HUDEP-2 (cell line): ENCODE results near the gene PRKD1.
"Not testable (repeated sequence)": the region's sequence is repeated elsewhere in the genome, so short reads cannot be mapped to it uniquely, and the experiment has no call there.

Experiments
- DNase-seq, 76 experiments: peaks; one replicate each; lab custom pipeline; 2025; ENCODE audit not compliant: unreplicated experiment in 76 of 76; lab: John Stamatoyannopoulos, UW

Gene PRKD1

DNA sequence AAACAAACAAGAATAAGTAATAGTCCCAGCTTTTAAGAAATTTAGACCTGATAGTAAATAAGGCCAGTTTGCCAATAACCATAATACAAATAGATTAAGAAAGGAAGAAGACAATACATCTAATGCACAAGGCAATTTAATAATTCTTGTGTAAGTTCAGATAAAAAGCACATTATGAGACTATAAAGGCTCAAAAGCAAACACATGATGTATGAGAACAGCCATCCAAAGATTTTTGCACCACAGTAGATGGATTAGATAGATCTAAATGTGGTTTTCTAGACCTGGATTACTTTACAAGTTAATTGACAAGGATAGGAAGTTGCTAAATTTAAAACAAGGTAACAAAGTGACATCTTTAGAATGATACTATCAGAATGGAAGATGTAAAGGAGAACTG, 125.4 kb downstream of the PRKD1 start:
- DNase-seq = no peak

DNA sequence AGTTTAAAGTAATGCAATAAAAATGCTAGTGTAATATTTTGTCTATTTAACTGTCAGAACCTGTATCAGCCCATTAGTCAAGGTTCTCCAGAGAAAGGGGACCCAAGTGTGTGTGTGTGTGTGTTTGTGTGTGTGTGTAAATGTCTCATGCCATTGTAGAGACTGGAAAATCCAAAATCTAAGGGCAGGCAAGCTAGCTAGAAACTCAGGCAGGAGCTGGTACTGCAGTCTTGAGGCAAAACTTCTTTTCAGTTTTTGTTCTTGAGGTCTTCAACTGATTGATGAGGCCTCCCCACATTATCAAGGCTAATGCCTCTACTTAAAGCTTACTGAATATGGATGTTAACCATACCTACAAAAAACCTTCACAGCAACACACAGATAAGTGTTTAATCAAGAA, 126.7 kb downstream of the PRKD1 start:
- no peak for DNase-seq

DNA sequence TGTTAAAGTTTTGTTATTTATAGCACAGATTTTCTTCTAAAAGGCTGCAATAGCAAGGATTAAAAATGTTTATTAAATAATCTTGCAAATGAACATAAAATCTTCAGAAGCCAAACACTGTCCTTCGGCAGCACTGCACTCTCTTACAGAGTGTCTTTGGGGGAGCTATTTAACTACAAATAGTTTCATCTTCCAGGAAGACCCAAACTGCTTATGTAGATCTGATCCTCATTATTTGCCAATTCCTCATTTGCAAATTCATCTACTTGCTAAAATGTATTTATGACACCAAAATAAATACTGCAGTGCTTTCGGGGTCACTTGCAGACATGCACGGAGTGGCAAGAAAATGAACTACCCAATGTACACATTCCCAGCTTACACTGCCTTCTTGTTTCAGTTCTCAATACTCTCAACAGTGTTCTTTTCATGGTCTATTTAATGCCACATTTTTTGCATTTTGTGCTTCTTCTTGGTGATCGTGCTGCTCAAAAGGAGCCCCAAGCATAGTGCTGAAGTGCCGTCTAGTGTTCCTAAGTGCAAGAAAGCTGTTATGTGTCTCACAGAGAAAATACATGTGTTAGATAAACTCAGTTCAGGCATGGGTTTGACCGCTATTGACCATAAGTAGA, 128.1 kb downstream of the PRKD1 start:
- no peak for DNase-seq

DNA sequence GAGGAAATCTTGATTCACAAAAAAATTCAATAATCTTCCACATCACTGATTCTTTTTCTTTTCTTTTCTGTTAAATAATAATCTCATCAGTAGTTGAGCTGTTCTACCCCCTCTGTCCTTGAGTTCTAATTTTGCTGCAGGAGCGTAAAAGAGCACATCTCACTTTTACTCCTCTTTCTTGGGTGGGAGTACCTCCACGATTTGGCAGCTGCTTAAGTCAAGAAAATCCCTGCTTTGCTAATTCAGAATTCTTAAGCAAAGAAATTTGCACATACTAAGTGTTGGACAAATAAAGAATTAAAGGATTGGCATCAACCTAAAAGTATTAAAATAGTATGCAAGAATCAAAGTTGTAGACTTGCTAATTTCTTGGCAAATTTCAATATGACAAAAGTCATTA, 128.8 kb downstream of the PRKD1 start:
- no peak for DNase-seq

DNA sequence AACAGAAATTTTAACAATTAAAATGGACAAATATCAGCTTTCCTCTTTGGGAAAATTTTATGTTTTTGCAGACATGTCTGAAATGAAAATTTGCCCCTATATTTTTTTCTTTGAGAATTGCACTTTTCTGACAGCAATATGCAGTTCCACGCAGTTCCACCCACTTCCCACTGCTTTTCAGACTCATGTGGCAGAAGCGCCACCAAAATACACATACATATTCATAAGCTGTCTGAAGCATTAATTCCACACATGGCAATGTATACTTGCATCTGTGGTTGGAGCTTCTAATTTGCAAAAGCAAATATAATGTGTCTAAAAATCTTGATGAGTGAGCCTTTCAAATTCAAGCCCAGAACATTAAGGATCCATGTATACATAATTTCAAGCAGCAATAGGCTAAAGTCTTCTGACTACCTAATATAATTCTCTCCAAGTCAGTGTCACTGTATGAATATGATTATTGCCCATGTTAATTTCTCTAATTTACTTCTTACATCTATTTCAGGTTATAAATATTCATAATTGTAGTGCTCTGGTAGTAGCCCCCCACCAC, 129.5 kb downstream of the PRKD1 start:
- DNase-seq = no peak

DNA sequence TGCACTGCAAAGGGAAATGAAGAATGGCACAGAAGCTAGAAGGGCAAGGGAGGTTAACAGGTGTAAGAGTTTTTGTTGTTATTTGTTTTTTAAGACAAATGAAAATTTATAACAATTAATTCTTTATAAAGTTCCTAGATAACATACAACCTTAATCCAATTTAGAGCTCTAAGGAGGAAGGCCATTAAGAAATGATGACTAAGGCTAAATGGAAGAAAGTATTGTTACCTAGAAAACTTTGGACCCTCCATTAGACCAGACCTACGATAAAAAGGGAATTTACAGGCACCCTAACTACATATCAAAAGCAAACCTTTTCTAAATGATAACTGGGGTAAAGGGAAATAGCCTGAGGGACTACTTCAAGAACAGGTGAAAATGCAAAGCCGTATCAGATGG, 130.8 kb downstream of the PRKD1 start:
- no peak for DNase-seq

DNA sequence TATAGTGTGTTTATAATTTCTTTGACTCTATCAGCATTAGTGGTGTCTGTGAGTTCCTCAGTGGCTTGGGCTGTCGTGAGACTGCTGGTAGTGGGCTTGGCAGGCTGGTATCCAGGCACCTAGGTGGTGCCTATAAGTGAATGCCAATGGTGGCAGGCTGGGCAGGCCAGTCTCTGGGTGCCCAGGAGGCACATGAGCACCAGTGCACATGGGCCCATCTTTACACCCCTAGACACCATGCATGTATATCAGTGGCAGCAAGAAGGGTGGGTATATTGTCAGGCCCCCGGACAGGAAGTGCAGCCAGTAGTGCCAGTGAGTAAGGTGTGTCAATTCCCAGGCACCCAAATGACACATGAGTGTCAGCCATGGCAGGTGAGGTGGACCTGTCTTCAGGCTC, 138.2 kb downstream of the PRKD1 start:
- no peak for DNase-seq

GRCh38 chr14:29788093-29788492, 139.6 kb downstream of the PRKD1 start:
- no peak for DNase-seq

DNA sequence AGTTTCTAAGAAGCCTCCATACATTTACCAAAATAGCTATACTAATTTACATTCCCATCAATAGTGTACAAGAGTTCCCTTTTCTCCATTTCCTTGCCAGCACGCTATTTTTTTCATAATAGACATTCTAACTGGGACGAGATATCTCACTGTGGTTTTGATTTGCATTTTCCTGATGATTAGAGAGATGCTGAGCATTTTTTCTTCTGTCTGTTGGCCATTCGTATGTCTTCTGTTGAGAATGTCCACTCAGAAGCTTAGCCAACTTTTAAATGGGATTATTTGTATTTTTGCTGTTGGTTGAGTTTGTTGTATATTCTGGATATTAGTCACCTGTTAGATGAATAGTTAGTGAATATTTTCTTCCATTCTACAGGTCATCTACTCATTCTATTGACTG, 144.1 kb downstream of the PRKD1 start:
- DNase-seq = no peak

GRCh38 chr14:29782041-29782440, 145.6 kb downstream of the PRKD1 start:
- no peak for DNase-seq

DNA sequence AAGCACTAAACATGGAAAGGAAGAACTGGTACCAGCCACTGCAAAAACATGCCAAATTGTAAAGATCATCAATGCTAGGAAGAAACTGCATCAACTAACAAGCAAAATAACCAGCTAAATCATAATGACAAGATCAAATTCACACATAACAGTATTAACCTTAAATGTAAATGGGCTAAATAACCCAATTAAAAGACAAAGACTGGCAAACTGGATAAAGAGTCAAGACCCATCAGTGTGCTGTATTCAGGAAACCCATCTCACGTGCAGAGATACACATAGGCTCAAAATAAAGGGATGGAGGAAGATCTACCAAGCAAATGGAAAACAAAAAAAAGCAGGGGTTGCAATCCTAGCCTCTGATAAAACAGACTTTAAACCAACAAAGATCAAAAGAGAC, 150.5 kb downstream of the PRKD1 start:
- DNase-seq = not testable (repeated sequence)

GRCh38 chr14:29773990-29774389, 153.7 kb downstream of the PRKD1 start:
- no peak for DNase-seq

DNA sequence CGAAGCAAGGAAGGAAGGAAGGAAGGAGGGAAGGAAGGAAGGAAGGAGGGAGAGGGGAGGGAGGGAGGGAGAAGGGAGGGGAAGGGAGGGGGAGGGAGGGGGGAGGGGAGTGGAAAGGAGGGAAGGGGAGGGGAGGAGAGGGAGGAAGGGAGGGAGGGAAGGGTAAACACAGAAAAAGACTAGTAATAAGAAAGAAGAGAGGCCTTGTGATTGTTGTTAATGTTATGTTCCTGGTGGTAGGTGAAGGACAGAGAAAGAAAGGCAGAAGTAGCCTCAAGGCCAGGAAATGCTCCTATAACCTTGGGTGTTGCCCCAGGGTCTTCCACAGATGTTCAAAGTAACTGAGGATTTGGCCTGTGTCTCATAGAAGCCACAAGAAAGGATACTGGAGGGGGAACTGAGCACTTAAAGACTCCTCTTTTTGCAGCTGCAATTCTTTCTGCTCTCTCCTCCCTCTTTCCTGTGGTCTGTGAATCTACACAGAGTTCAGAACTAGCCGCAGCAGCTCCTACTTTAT, 164.2 kb downstream of the PRKD1 start:
- DNase-seq = no peak

DNA sequence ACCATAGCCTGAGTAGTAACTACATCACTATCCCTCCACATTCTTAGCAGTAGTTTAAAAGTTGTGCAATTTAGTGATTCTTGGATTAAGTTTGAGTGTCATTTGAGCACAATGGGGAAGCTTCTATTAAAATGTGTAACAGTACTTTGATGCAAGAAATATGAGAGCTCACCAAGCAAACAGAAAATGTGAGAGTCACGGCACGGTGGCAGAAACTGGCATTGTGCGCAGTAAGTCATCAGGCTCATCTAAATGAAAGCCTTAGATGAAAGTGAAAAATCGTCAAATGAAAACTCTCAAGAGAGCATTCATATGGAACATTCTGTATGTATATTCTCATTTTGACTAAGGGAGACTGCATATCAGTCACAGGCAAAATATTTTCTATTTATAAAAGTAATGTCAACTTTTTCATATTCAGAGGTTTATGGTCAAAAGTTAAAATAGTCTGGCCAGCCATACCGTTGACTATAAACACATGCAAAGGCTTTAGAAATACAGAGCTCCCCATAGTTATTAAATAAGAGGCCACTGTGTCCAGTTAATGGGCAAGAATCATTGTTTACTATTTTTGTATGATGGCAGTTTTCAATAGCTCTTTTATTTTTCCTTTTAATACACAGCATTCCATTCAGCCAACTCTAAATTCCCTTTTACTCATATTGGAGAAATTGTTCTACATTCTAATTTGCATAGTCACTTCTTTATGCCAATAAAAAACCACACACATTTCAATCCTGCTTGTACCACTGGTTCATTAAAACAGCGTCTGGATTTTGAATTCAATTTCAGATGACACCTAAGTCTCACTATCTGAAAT, 167.9 kb downstream of the PRKD1 start:
- DNase-seq = no peak

DNA sequence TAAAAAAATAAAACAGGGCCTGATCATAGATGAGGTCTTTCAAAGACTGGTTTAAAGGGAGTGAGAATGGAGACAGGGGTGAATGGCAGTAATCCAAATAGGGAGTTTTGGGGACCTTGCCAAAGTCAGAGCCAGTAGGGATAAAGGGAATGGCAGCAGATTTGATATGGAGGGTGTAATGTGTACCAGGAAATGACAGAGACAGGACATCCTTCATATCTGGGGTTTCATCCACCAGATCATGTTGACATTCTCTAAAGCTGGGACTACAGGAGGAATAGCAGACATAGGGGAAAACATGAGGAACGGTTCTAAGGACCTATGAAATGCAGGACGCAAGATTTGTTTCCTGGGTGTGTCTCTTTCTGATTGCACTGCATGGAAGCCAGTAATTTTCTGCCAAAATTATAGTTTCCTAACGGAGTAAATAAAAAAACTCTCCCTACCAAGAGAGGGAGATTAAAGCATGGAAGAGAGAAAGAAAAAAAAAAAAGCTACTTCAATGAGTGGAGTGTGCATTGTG, 169.9 kb downstream of the PRKD1 start:
- no peak for DNase-seq

GRCh38 chr14:29757188-29757680, 170.4 kb downstream of the PRKD1 start:
- no peak for DNase-seq

- no peak for DNase-seq
Measured at GRCh38 chr14:29756019-29756385, 171.6 kb downstream of the PRKD1 start.

DNA sequence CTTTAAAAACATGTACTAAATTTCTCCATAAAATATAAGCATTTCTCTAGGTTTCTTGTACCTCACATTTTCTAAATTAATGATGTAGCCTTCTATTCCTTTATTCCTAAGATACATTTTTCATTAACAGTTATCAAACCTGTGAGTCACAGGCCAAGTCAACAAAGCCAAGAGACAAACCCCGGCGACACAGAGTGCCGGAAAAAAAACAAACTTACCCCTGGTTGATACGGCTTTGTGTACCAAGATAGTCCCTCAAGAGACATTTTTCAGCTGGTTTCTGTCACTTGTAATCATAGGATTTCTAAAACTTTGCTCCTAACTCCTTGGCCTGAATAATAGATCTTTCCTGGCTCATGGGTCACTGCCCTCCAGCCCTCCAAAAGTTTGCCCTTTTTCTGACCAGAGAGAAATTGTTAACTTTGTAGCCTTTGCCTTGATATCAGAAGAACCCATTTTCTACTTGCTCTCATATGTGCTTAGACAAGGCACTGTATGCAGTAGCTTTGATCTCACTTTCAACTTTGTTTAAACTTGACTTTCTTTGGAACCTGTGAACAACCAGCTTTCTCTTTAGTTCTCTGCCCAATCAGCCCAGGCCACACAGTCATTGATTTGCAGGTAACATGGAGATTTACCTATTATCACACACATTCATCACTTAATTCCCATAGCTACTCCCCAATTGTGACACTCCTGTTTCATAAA, 172.2 kb downstream of the PRKD1 start:
- no peak for DNase-seq

GRCh38 chr14:29754134-29754533, 173.5 kb downstream of the PRKD1 start:
- no peak for DNase-seq

- DNase-seq = no peak
Measured at GRCh38 chr14:29752221-29752923, 175.3 kb downstream of the PRKD1 start.
